Measurements from ENCODE around the gene PFKP. TPM values are rescaled to one million over a fixed set of nuclear protein-coding genes. Genes with fewer than 3 reads are reported as not detected.

The PFKP gene
- total RNA-seq, 4 donors from 2014 or later, result 22.2 to 83.9 (median 34.0) TPM

DNA sequence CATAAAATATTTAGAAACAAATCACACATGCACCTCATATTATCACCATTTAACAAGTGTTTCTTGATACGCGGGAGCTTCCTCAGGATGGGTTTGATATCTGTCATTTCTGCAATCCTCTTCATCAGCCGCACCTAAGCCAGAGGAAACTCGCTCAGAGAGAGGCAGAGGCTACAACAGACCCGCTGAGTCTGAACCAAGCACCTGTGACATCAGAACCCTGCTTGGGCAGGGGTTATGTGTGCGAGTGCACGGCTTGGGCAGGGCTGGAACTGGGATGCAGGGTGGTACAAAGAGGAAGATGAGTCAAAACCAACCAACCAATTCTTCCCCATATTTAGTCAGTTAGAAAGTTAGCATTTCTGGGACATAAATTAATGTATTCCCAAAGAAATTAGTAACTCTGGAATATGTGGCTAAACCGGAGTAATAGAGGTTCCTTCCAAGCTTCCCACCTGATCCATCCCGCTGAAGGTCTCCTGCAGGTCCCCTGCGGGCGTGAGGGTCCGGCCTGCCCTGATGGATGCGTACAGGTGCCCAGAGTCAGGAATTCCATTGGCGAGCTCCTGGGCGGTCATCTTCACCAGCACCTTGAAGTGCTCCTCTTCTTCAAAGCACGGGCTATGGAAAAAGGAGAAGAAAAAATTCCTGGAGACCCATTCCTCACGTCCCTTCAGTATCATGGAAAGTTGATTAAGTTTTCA, 79.9 kb downstream of the PFKP start:
- DNase-seq (ENCODE audit: low spot score), result no peak
- ATAC-seq (ENCODE audit: low FRiP score), result no peak
- TF ChIP-seq, protein P1, sequence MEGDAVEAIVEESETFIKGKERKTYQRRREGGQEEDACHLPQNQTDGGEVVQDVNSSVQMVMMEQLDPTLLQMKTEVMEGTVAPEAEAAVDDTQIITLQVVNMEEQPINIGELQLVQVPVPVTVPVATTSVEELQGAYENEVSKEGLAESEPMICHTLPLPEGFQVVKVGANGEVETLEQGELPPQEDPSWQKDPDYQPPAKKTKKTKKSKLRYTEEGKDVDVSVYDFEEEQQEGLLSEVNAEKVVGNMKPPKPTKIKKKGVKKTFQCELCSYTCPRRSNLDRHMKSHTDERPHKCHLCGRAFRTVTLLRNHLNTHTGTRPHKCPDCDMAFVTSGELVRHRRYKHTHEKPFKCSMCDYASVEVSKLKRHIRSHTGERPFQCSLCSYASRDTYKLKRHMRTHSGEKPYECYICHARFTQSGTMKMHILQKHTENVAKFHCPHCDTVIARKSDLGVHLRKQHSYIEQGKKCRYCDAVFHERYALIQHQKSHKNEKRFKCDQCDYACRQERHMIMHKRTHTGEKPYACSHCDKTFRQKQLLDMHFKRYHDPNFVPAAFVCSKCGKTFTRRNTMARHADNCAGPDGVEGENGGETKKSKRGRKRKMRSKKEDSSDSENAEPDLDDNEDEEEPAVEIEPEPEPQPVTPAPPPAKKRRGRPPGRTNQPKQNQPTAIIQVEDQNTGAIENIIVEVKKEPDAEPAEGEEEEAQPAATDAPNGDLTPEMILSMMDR (IDR thresholded peaks at IDR 0.05), result no peak

DNA sequence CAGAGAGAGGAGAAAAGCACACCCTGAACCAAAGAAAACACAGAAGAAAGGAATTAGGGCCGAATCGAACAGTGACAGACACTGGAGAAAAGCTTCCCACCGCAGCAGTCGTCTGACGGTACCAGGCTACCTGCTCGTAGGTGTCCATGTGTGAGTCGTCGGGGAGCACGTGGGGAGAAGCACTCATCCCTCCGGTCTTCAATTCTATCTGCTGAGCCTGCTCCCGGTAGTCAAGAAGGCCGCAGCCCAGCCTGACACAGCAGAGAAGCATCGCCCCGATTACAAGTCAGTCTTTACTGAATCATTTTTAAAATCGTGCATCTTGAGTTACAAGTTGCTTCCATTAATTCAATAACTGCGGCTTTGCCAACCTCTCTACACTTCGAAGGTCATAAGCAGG, 80.7 kb downstream of the PFKP start:
- DNase-seq (ENCODE audit: low spot score) (no peak), ATAC-seq (ENCODE audit: low FRiP score) (no peak)
- TF ChIP-seq, protein P1 (IDR thresholded peaks at IDR 0.05), result no peak

DNA sequence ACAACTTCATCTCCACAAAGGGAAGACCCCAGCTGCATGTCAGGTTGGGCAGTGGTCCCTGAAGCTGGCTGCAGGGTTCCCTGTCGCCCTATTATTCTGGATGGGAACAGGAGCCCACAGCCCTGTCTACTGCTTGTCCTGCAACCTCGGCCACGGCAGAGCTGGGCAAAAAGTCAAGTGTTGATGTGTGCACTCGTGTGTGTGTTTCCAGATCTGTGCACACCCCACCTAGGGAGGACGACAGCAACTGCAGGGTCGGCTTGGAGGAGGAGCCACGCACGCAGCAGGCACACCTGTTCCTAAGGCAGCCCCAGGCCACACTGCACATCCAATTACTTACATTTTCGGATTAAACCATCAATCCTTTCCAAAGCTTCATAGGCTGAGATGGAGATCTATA, 81.6 kb downstream of the PFKP start:
- TF ChIP-seq, protein P1 (IDR thresholded peaks at IDR 0.05), result no peak
- ATAC-seq (ENCODE audit: low FRiP score), result no peak

DNA sequence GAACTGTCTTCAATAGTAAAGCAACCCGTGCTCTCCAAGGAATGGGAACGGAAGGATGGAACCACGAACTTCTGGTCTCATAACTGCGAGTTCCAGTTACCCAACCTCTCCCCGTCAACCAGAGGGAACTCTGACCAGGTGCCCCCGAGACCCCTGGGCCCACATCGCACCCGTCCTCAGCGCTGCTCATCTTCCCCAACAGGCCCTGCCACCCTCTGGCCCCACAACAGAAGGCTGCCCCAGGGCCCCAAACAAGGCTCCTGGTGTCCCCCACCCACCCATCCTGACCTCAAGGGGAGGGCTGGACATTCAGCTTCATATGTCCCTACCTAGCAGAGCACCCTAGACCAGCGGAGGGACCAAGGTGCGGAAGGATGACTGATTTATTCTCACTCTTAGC, 82.6 kb downstream of the PFKP start:
- no peak for DNase-seq (ENCODE audit: low spot score)
- TF ChIP-seq, protein P1 (IDR thresholded peaks at IDR 0.05), result no peak
- ATAC-seq (ENCODE audit: low FRiP score), result no peak

More for the DNA sequence above, 81.6 kb downstream of the PFKP start:
- no peak for DNase-seq (ENCODE audit: low spot score)

DNA sequence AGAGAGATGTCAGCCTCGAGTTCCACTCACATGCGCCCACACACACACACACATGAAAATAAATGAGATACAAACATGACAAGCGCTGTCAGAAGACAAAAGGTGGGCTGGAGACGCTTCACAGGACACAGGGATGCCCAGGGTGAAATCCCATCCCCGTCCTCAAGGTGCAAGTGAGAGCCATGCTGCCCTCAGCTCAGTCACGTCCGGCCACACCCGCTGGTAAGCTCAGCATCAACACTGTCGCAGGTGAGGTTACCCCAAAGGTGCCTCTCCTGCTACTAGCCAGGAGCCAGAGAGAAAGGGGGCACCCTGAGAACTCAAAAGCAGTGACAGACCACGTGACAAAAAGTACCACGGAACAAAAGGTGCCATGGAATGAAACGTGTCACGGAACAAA, 83.0 kb downstream of the PFKP start:
- TF ChIP-seq, protein P1 (IDR thresholded peaks at IDR 0.05), result no peak
- ATAC-seq (ENCODE audit: low FRiP score), result no peak
- no peak for DNase-seq (ENCODE audit: low spot score)

DNA sequence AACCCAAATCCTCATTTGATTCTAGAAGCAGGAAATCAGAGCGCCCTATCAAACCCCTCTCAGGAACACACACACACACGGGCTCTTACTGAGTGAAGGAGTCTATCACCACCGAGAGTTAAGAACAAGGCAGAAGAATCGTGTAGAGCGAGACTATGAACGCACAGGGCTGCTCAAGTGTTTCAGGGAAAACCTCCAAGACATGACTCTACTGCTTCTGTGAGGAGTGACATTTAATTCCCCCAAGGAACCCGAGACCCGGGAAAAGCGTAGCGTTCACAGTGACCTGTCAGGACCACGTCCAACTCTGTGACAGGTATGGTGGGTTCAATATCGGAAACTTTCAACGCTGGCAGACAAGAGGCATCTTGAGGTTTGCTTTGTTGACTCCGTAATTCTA, 83.6 kb downstream of the PFKP start:
- ATAC-seq (ENCODE audit: low FRiP score), result no peak
- no peak for DNase-seq (ENCODE audit: low spot score)
- TF ChIP-seq, protein P1 (IDR thresholded peaks at IDR 0.05), result no peak

DNA sequence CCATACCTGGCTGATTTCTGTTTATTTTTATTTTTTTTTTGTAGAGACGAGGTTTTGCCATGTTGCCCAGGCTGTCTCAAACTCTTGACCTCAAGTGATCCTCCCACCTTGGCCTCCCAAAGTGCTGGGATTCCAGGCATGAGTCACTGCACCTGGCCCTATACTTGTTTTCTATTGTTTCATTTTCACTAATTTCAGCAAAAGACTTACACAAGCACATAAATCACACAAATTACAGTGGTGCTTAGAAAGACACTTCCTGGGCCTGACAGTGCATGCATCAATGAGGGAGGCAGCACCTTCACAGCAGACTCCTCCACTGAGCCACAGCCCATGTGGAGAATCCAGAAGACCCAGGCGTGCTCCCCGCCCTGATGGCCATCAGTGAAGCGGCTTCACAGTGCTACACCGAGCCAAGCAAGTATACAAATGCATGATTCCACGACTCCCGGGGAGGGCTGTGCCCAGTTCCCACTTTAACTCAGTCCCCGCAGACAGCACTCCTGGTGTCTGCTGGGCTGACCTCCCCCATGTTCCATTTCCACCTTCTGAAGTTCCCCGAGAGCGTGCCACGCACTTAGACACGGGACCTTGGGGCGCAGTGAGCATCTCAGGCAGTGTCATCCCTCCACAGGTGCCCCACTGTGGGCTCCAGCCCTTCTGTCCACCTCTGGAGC, 84.7 kb downstream of the PFKP start:
- TF ChIP-seq, protein P1 (IDR thresholded peaks at IDR 0.05), result no peak
- ATAC-seq (ENCODE audit: low FRiP score) (no peak), DNase-seq (ENCODE audit: low spot score) (no peak)

All from omental fat pad (tissue), 4 donors.